ENCODE results near the gene ZNF26.

ZNF26 gene

DNA sequence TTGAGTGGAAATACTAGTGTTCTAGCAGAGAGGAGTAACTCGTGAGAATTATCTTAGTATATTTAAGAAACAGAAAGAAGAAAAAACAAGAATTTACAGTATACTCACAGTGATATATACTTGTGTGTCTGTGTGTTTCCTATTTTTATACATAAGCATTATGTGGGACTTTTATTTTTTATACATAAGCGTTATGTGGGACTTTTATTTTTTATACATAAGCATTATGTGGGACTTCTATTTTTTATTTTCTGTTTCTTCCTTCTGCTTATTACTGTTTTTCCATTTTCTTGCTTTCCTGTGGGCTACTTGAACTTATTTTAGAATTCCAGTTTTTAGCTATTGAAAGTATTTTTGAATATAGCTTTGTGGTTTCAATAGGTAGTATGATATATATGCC, 87.7 kb downstream of the ZNF26 start:
- no peak for DNase-seq (ENCODE audit: low read depth)

Data from stimulated activated CD8-positive, alpha-beta memory T cell treated with anti-CD3 and anti-CD28 coated beads, Interleukin-4, amount 100 ng/mL, for 24 hours (primary cell).